ENCODE results near the gene SLC39A1.
A peak's percentile ranks its signal among the peaks of the same experiment; 100 is the strongest.

The SLC39A1 gene

DNA sequence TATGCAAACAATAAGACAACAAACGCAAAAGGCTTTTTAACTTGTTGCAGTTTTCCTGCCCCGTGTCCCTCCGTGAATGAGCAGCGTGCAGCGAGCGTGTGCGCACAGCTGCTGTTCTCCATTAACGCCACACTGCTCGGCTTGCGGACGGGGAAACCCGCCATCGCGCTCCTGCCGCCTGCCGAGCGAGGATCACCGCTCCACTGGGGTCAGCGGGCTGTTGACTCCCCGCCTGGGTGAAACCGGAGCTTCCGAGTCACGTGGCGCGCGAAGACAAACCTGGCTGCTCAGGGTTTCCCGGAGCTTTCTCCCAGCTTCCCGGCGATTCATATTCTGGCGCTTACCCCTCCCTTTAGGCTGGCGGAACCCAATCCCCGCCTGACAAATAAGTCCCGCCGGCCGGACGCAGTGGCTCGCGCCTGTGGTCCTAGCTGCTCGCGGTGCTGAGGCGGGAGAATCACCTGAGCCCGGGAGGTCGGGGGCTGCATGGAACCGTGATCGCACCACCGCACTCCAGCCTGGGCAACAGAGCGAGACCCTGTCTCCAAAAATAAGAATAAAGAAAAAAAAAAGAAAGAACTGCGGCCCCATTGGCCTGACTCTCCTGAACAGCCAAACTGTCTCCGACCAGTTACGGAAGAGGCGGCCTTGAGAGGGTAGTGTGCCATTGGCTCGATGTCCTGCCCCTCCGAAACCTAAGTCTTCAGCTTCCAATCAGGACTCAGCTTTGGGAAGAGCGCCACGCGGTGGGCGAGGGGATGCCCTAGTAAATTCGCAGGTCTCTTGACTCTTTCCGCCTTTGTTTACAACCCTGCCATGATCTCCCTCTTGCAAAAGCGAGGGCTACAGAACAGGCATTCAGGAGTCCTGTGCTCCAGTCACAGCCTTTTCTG lies 4.0 kb upstream of the SLC39A1 start, which contains the start of gene CREB3L4:
Gene CREB3L4 (plus strand): TSS at position 796 of the 893 bp plus-strand sequence. CDS start 624 bp downstream, outside the sequence.
- H3K36me3 Mint-ChIP-seq = peaks cover 7 to 21% of the 10 kb centered on the region in 2 donors
- ATAC-seq (replicated peaks) (peak; percentile 86 to 87), DNase-seq (peak; percentile 86)
- H3K27me3 Mint-ChIP-seq = no peaks in the 10 kb centered on the region
- peak within 1 kb of the TSS; percentile 95 to 98 for H3K4me3 Mint-ChIP-seq
- peak within 1 kb of the TSS; percentile 99 for H3K27ac Mint-ChIP-seq
- no peaks in the 10 kb centered on the region for H3K9me3 Mint-ChIP-seq
- peaks cover 31 to 49% of the 10 kb centered on the region in 2 donors for H3K4me1 Mint-ChIP-seq

DNA sequence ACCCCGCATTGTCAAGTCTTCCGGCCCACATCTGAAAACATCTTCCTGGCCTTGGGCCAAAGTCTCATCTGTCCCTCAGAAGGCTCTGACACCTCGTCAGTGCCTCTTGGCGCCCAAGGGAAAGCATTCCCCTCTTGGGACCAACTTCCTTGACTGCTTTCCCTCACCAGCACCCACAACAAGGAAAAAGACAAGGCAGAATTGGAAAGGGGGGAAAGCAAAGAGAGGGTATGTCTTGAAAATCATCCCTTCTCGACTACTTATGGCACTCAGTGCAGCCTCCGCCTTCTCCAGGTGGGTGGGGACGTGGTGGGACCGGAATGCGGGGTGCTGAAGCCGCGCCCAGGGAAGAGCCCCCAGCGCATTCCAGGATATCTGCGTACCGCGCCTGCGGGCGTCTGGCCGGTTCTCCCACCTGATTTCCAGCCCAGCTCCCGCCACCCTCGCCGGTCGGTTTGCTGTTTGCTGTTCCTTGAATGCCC lies 554 bp upstream of the SLC39A1 start:
- H3K9me3 Mint-ChIP-seq = no peaks in the 10 kb centered on the region
- peak overlapping the region; percentile 91 for H3K27ac Mint-ChIP-seq
- H3K27me3 Mint-ChIP-seq = no peaks in the 10 kb centered on the region
- peak overlapping the region; percentile 85 to 90 for H3K4me3 Mint-ChIP-seq
- H3K36me3 Mint-ChIP-seq = peaks cover 16 to 46% of the 10 kb centered on the region in 2 donors
- peaks cover 50 to 71% of the 10 kb centered on the region in 2 donors for H3K4me1 Mint-ChIP-seq
- DNase-seq (no peak), ATAC-seq (replicated peaks) (peak; percentile 2 to 8)

DNA sequence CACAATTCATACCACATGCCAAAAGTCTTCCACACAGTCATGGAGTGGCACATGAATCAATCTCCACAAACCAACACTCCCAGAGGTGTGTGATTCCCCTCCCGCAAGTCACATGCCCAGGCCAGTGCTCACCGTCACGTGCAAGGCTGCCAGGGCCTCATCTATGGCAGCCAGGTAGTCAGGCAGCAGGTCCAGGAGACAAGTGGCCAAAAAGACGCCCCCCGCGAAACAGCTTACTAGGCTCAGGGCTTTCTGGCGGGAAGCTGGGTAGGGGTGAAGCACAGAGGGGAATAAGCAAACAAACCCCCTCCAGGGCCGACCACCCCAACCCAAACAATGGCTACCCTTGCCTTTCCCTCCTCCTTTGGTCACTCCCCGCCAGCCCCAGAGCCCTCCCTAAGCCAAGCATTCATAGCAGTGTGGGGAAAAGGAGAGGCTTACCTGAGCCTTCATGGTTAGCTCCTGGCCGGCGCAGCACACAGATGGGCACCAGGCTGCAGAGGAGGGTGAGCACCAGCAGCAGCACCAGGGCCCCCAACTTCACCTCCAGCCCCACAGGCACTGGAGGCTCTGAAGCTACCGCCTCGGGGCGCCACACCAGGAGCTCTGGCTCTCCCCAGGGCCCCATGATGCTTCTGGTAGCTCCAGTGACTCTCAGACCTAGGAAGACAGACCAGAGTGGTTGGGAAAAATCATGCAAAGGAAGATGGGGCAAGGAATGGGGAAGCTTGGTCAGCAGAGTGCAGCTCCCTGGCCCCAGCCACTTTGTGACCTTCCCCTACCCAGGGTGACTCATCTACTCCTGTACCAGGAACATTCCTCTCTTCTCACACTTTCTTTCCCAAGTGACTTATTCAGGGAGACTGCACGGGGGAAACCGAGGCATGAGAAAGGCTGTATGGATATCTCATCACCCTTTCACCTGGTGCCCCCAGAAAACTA lies 978 bp downstream of the SLC39A1 start:
- Mint-ChIP-seq H3K27me3 (no peaks in the 10 kb centered on the region), H3K4me1 (peaks cover 42 to 69% of the 10 kb centered on the region in 2 donors), H3K9me3 (no peaks in the 10 kb centered on the region), H3K36me3 (peaks cover 27 to 61% of the 10 kb centered on the region in 2 donors), H3K27ac (peak overlapping the region; percentile 91), H3K4me3 (peak overlapping the region; percentile 85 to 90)
- ATAC-seq (replicated peaks) (no peak), DNase-seq (no peak)

DNA sequence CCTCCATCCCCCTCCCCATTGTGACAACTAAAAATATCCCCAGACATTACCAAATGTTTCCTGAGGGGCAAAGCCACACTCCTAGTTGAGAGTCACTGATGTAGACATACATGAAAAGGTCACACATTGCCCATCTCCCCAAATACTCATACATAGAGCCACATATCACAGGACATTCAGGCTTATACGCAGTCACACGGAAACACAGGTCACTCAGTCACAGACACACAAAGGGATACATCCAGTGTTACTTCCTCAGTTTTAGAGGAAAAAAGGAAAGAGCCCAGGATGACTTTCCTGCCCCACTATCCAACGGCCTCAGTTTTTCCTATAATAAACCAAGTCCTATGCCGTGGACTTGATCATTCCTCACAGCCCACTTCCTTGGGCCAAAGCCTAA lies 1.9 kb downstream of the SLC39A1 start:
- H3K4me3 Mint-ChIP-seq = peak overlapping the region; percentile 85 to 90
- H3K9me3 Mint-ChIP-seq = no peaks in the 10 kb centered on the region
- ATAC-seq (replicated peaks) (no peak), DNase-seq (no peak)
- peaks cover 29 to 69% of the 10 kb centered on the region in 2 donors for H3K36me3 Mint-ChIP-seq
- peaks cover 47 to 71% of the 10 kb centered on the region in 2 donors for H3K4me1 Mint-ChIP-seq
- H3K27me3 Mint-ChIP-seq = no peaks in the 10 kb centered on the region
- peak overlapping the region; percentile 91 for H3K27ac Mint-ChIP-seq

DNA sequence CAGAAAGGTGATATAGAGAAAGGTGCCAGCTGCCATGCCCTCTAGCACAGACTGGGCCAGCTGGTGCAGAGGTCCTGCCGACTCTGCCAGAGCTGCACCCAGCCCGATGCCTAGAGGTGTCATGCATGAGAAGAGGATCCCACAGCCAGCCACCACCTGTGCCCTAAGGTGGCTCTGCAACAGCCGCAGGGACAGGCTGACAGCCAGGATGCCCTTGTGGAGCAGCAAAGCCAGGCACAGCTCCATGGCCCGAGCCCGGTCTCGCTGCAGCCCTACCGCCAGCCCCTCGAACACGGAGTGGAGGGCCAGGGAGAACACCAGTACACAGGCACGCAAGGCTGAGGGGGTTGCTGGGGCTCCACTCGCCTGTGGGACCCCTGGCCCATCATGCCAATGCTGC lies 3.1 kb downstream of the SLC39A1 start:
- Mint-ChIP-seq H3K27me3 (no peaks in the 10 kb centered on the region), H3K9me3 (no peaks in the 10 kb centered on the region), H3K36me3 (peaks cover 26 to 62% of the 10 kb centered on the region in 2 donors), H3K27ac (peak overlapping the region; percentile 3), H3K4me3 (no peak overlapping the region), H3K4me1 (peaks cover 47 to 72% of the 10 kb centered on the region in 2 donors)
- DNase-seq = no peak
- ATAC-seq (replicated peaks) = no peak

DNA sequence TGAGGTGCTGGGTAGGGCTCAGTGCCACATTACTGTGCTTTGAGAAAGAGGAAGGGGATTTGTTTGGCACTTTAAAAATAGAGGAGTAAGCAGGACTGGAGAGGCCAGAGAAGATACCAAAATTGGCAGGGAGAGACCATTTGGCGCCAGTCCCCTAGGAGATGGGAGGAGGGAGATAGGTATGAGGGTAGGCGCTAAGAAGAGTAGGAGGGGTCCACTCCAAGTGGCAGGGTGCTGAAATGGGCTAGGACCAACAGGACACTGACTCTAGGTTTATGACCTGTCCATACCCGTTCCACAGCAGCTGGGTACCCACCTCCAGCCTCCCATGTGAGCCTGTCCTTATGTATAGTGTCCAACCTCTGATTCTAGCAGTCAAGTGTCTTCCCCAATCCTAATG lies 3.9 kb downstream of the SLC39A1 start:
- H3K36me3 Mint-ChIP-seq = peaks cover 27 to 65% of the 10 kb centered on the region in 2 donors
- H3K4me3 Mint-ChIP-seq = peak overlapping the region in 1 of 2 donors; percentile 34
- peak overlapping the region; percentile 27 for H3K27ac Mint-ChIP-seq
- no peaks in the 10 kb centered on the region for H3K27me3 Mint-ChIP-seq
- ATAC-seq (replicated peaks) (no peak), DNase-seq (no peak)
- peaks cover 50 to 71% of the 10 kb centered on the region in 2 donors for H3K4me1 Mint-ChIP-seq
- H3K9me3 Mint-ChIP-seq = no peaks in the 10 kb centered on the region

DNA sequence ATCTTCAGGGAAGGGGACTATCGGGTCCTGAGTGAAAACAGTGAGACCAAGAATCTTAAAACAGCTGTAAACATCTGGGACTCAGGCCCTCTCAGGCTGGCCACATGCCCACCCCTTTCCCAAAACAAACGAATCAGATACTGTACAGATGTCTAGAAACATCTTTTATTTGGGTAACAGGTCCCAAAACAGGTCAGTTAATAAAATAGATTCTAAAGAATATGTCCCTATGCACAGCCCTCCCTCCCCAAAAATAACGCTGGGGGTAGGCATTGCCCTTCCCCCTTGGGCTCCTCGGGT lies 4.4 kb downstream of the SLC39A1 start:
- Mint-ChIP-seq H3K4me1 (peaks cover 56 to 72% of the 10 kb centered on the region in 2 donors), H3K27me3 (no peaks in the 10 kb centered on the region), H3K27ac (peak overlapping the region; percentile 27), H3K4me3 (peak overlapping the region; percentile 96 to 97), H3K9me3 (no peaks in the 10 kb centered on the region), H3K36me3 (peaks cover 33 to 70% of the 10 kb centered on the region in 2 donors)
- ATAC-seq (replicated peaks) = no peak
- DNase-seq = no peak

DNA sequence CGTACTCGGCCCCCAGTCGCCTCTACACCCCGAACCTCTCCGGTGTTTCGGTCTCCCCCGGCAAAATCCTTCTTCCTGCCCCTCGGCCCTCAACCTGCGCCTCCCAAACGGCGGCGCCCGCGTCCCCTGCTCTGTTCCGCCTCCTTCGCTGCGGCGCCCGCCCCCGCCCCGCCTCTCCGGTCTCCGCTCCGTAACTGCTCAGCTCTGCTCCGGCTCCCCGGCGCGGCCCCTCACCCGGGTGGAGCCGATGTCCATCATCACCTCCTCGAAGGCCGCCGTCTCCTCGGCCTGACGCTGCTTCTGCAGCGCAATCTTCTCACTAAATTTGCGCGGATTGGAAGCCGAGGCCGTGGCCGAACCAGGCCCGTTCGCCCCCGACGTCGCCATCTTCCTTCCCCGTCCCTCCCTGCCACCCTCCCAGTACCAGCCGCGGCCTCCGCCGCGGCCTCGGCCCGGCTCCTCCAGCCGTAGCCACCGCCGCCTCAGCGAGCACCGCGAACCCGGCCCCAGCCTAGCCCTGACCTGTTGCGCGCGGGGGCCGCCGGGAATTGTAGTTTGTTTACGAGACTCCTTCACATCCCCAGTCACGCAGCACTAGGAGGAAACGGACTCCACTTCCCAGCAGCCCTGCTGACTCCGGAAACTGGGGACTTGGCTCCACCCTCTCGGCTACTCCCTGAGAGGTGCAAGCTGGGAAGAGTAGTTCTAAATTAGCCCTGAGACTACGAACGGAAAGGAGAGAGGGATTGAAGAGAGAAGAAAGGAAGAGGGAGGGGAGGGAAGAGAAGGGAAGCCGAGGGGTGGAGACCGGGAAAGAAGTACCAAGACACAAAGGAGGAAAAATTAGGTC lies 5.0 kb downstream of the SLC39A1 start, which contains the start of gene CRTC2:
Gene CRTC2 (minus strand): TSS at position 502 of the 850 bp plus-strand sequence. CDS start 115 bp downstream, at position 387.
- Mint-ChIP-seq H3K4me3 (peak within 1 kb of the TSS; percentile 96 to 97), H3K4me1 (peaks cover 55 to 77% of the 10 kb centered on the region in 2 donors), H3K9me3 (no peaks in the 10 kb centered on the region), H3K27ac (peak within 1 kb of the TSS; percentile 98), H3K27me3 (no peaks in the 10 kb centered on the region), H3K36me3 (peaks cover 33 to 71% of the 10 kb centered on the region in 2 donors)
- DNase-seq (peak; percentile 96), ATAC-seq (replicated peaks) (peak; percentile 87 to 89)

DNA sequence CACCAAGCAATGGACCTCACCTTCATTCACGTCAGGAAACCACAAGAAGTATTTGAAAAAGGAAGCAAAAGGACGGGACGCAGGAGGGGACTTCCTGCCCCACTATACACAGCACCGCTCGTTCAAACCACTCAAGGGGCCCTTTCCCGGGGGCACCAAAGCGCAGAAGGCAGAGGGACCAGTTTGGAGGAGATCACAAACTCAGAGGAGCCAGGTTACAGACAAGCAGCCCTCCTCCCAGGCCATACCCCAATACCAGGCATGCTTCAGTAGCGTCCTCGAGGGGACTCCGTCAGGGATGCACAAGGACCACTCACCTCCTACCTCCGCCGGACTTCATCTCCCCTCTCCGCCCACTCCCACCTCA lies 5.6 kb downstream of the SLC39A1 start:
- H3K4me1 Mint-ChIP-seq = peaks cover 55 to 79% of the 10 kb centered on the region in 2 donors
- peak; percentile 54 for DNase-seq
- H3K36me3 Mint-ChIP-seq = peaks cover 36 to 71% of the 10 kb centered on the region in 2 donors
- peak overlapping the region; percentile 96 to 97 for H3K4me3 Mint-ChIP-seq
- peak overlapping the region; percentile 98 for H3K27ac Mint-ChIP-seq
- H3K9me3 Mint-ChIP-seq = no peaks in the 10 kb centered on the region
- peak; percentile 54 to 55 for ATAC-seq (replicated peaks)
- no peaks in the 10 kb centered on the region for H3K27me3 Mint-ChIP-seq

DNA sequence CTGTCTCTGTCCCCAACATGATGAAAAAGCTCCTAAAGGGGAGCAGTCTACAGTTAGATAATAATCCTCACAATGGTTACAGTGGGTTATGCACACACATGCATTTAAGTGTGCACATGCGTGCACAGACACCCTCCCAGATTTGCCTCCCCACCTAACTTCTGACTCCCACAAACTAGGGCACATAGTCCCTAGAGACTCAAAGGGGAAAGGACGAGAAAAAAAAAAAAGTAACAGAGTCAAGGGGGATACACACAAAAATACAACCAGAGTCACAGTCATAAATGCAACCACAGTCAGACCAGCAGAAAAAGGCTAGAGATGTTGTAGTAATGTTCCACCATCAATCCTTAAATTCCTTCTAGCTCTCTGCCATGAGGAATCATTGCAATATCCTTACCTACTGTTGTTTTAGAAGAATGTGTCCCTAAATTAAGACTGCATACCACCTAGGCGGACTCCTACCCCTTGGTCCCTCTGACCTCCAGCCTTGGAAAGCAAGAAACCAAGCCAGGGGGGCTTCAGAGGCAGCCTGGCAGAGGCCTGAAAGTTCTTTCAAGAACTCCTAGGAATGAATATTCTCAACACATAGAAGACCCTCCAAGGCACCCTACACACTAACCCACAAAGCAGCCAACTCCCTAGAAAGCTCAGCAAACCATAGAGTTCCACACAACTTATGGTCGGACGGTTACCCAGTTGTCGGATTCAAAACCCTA lies 6.2 kb downstream of the SLC39A1 start:
- H3K4me1 Mint-ChIP-seq = peaks cover 53 to 78% of the 10 kb centered on the region in 2 donors
- ATAC-seq (replicated peaks) (peak in 1 of 2 donors; percentile 2), DNase-seq (no peak)
- H3K4me3 Mint-ChIP-seq = peak overlapping the region; percentile 96 to 97
- H3K27ac Mint-ChIP-seq = peak overlapping the region; percentile 98
- H3K27me3 Mint-ChIP-seq = no peaks in the 10 kb centered on the region
- H3K9me3 Mint-ChIP-seq = no peaks in the 10 kb centered on the region
- peaks cover 36 to 70% of the 10 kb centered on the region in 2 donors for H3K36me3 Mint-ChIP-seq

DNA sequence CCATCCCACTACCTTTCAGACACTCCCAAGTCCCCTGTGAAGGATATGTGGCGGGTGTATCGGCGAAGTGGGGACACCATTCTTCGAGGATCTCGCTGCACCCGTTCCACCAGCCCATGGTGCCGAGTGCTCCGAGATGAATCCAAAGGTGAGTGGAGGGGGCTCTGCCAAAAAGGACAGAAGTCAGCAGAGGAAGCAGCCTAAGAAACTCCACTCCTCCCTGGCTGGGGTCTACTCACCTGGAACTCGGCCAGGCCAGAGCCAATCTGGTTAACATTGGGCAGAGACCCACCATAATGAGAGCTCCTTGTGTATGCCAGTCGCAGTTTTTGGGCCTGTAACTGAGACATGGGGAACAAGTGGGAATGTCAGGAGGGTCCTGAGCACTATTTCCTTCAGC lies 8.5 kb downstream of the SLC39A1 start:
- DNase-seq (no peak), ATAC-seq (replicated peaks) (no peak)
- peaks cover 60 to 84% of the 10 kb centered on the region in 2 donors for H3K4me1 Mint-ChIP-seq
- no peaks in the 10 kb centered on the region for H3K27me3 Mint-ChIP-seq
- no peak overlapping the region for H3K27ac Mint-ChIP-seq
- H3K4me3 Mint-ChIP-seq = peak overlapping the region in 1 of 2 donors; percentile 7
- no peaks in the 10 kb centered on the region for H3K9me3 Mint-ChIP-seq
- peaks cover 52 to 73% of the 10 kb centered on the region in 2 donors for H3K36me3 Mint-ChIP-seq

DNA sequence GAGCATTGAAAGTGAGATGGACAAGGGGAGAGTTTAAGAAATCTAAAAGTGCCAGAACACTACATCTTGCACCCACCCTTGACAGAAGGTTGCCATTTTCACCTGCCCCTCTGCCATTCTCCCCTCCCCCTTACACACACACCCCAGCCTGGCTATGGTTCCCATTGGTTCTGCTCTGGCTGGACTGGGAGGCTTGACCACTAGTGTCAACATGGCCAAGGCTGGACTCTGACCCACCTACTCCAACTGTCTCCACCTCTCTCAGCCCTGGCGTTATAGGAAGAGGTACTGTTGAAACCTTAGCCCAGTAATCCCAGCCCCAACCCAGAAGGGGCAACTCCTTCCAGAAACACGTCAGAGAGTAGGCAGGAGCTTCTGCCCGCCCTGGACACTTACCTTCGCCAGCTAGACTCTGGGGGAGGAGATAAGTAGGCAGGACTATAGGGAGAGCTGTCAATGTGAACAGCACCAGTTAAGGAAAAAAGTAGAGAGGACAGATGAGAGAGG lies 9.4 kb downstream of the SLC39A1 start:
- DNase-seq (no peak), ATAC-seq (replicated peaks) (no peak)
- Mint-ChIP-seq H3K4me3 (peak overlapping the region; percentile 7 to 33), H3K27me3 (no peaks in the 10 kb centered on the region), H3K36me3 (peaks cover 57 to 72% of the 10 kb centered on the region in 2 donors), H3K9me3 (no peaks in the 10 kb centered on the region), H3K4me1 (peaks cover 57 to 82% of the 10 kb centered on the region in 2 donors), H3K27ac (peak overlapping the region; percentile 60)

Measured in stimulated activated naive B cell treated with anti-CD40 and anti-IgM and Interleukin-4, amounts not matched to agents 10 μg/mL and 1 μg/mL and 100 μg/mL, for 72 hours (primary cell).